HepG2 (cell line): ENCODE results near the gene PHKG1. TPM values are rescaled to one million over a fixed set of nuclear protein-coding genes. Genes with fewer than 3 reads are reported as not detected.
A peak's percentile ranks its signal among the peaks of the same experiment; 100 is the strongest.

ENCODE experiments used
- DR1 ChIP-seq: sonication (generic); formaldehyde crosslinking; IDR thresholded peaks from 2 replicates; pipeline ENCODE4 v1.8.0; 2021; ENCODE audit warnings: mild to moderate bottlenecking, missing genetic modification reagents, inconsistent platforms
- HIVEP1 ChIP-seq: sonication (generic); formaldehyde crosslinking; IDR thresholded peaks from 2 replicates; pipeline ENCODE4 v1.4.0; 2020; ENCODE audit warnings: mild to moderate bottlenecking, missing genetic modification reagents
- HMG20B ChIP-seq: conservative IDR thresholded peaks from 2 replicates; pipeline ENCODE4 v1.6.1; 2016; ENCODE audit warnings: missing genetic modification reagents, missing compliant biosample characterization
- PCBP2 ChIP-seq: fragments of 200-400 bp; formaldehyde crosslinking; optimal IDR thresholded peaks from 2 replicates; pipeline ENCODE3; 2018; ENCODE audit warnings: low read length, low read depth; ENCODE audit not compliant: poor library complexity, severe bottlenecking
- SMYD3 ChIP-seq: sonication (generic); formaldehyde crosslinking; IDR thresholded peaks from 2 replicates; pipeline ENCODE4 v1.8.1; 2023; ENCODE audit warnings: mild to moderate bottlenecking, missing genetic modification reagents
- ZBTB7A ChIP-seq: sonication (generic); formaldehyde crosslinking; IDR thresholded peaks from 2 replicates; pipeline ENCODE4 v1.8.0; 2022; ENCODE audit warnings: mild to moderate bottlenecking, missing genetic modification reagents
- ZFAT ChIP-seq: sonication (generic); formaldehyde crosslinking; conservative IDR thresholded peaks from 2 replicates; pipeline ENCODE4 v1.8.1; 2023; ENCODE audit warnings: missing genetic modification reagents, inconsistent platforms
- ZNF205 ChIP-seq: IDR thresholded peaks from 2 replicates; pipeline ENCODE4 v1.6.1; 2018; ENCODE audit warnings: missing biosample characterization, missing genetic modification reagents
- ZNF232 ChIP-seq: sonication (generic); formaldehyde crosslinking; IDR thresholded peaks from 2 replicates; pipeline ENCODE4 v1.4.0; 2020; ENCODE audit warnings: missing genetic modification reagents, borderline replicate concordance
- ZNF260 ChIP-seq: sonication (generic); formaldehyde crosslinking; IDR thresholded peaks from 2 replicates; pipeline ENCODE4 v1.4.0; 2020; ENCODE audit warnings: missing genetic modification reagents, low read depth, mild to moderate bottlenecking, borderline replicate concordance
- ZNF569 ChIP-seq: sonication (generic); formaldehyde crosslinking; IDR thresholded peaks from 2 replicates; pipeline ENCODE4 v1.5.0; 2020; ENCODE audit warnings: mild to moderate bottlenecking, missing genetic modification reagents, moderate library complexity, borderline replicate concordance
- polyA plus RNA-seq, 8 experiments: library from polyadenylated mRNA; depleted of rRNA in 3 of 8; stranded (reverse) in 7 of 8; unstranded in 1 of 8; fragments of >200 nt; fragmentation: Illumina TruSeq in 4 of 8; extraction: Trizol in 4 of 8; gene quantifications; 2 replicates each; pipeline versions ENCODE4 v1.2.1 to v1.2.3, GENCODE V29; 2011 to 2016; ENCODE audit warnings: low read depth in 4 of 8, missing spikeins in 1 of 8, mixed read lengths in 1 of 8; ENCODE audit not compliant: insufficient read depth in 1 of 8
- total RNA-seq, 5 experiments: library from RNA; depleted of rRNA; stranded (reverse); fragments of >200 nt; fragmentation: Illumina TruSeq; extraction: Trizol; gene quantifications; 2 replicates each; pipeline ENCODE4 v1.2.3, GENCODE V29; 2016; ENCODE audit warnings: low read depth in 1 of 5
- TF ChIP-seq, protein P1 (sequence below): sonication (generic); formaldehyde crosslinking; IDR thresholded peaks from 2 replicates; pipeline ENCODE4 v1.5.0; 2020; ENCODE audit warnings: mild to moderate bottlenecking, missing genetic modification reagents, borderline replicate concordance
- TF ChIP-seq, protein P2 (sequence below): sonication (generic); formaldehyde crosslinking; IDR thresholded peaks from 2 replicates; pipeline ENCODE4 v1.4.0; 2020; ENCODE audit warnings: missing genetic modification reagents
- TF ChIP-seq, protein P3 (sequence below): IDR thresholded peaks from 2 replicates; pipeline ENCODE4 v1.6.1; 2018; ENCODE audit warnings: missing genetic modification reagents, mild to moderate bottlenecking, missing compliant biosample characterization
- TF ChIP-seq, protein P4 (sequence below): sonication (generic); formaldehyde crosslinking; IDR thresholded peaks from 2 replicates; pipeline ENCODE4 v1.5.0; 2020; ENCODE audit warnings: mild to moderate bottlenecking, missing genetic modification reagents
- TF ChIP-seq, protein P5 (sequence below): sonication (generic); formaldehyde crosslinking; IDR thresholded peaks from 2 replicates; pipeline ENCODE4 v1.5.0; 2020; ENCODE audit warnings: missing genetic modification reagents

PHKG1 gene
- total and polyA plus RNA-seq, 2 of the 13 experiments (the other 11 are each of a cell fraction or from before 2014, with no cell fraction given): 0.44 to 0.71 TPM

DNA sequence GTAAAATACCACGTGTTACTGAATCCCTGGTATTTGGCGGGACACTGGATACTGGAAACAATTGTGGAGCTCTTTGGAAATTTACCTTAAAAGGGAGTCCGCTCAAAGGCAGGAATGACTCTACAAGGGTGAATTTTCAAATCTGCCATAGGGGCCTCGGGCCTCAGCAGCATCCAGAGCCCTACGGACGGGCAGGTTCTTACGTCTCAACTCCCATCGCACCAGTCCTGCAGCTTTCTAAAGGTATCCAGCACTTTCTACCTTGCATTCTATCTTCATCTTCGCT is 41.8 kb downstream of the PHKG1 start (continued):
- TF ChIP-seq, protein P1, sequence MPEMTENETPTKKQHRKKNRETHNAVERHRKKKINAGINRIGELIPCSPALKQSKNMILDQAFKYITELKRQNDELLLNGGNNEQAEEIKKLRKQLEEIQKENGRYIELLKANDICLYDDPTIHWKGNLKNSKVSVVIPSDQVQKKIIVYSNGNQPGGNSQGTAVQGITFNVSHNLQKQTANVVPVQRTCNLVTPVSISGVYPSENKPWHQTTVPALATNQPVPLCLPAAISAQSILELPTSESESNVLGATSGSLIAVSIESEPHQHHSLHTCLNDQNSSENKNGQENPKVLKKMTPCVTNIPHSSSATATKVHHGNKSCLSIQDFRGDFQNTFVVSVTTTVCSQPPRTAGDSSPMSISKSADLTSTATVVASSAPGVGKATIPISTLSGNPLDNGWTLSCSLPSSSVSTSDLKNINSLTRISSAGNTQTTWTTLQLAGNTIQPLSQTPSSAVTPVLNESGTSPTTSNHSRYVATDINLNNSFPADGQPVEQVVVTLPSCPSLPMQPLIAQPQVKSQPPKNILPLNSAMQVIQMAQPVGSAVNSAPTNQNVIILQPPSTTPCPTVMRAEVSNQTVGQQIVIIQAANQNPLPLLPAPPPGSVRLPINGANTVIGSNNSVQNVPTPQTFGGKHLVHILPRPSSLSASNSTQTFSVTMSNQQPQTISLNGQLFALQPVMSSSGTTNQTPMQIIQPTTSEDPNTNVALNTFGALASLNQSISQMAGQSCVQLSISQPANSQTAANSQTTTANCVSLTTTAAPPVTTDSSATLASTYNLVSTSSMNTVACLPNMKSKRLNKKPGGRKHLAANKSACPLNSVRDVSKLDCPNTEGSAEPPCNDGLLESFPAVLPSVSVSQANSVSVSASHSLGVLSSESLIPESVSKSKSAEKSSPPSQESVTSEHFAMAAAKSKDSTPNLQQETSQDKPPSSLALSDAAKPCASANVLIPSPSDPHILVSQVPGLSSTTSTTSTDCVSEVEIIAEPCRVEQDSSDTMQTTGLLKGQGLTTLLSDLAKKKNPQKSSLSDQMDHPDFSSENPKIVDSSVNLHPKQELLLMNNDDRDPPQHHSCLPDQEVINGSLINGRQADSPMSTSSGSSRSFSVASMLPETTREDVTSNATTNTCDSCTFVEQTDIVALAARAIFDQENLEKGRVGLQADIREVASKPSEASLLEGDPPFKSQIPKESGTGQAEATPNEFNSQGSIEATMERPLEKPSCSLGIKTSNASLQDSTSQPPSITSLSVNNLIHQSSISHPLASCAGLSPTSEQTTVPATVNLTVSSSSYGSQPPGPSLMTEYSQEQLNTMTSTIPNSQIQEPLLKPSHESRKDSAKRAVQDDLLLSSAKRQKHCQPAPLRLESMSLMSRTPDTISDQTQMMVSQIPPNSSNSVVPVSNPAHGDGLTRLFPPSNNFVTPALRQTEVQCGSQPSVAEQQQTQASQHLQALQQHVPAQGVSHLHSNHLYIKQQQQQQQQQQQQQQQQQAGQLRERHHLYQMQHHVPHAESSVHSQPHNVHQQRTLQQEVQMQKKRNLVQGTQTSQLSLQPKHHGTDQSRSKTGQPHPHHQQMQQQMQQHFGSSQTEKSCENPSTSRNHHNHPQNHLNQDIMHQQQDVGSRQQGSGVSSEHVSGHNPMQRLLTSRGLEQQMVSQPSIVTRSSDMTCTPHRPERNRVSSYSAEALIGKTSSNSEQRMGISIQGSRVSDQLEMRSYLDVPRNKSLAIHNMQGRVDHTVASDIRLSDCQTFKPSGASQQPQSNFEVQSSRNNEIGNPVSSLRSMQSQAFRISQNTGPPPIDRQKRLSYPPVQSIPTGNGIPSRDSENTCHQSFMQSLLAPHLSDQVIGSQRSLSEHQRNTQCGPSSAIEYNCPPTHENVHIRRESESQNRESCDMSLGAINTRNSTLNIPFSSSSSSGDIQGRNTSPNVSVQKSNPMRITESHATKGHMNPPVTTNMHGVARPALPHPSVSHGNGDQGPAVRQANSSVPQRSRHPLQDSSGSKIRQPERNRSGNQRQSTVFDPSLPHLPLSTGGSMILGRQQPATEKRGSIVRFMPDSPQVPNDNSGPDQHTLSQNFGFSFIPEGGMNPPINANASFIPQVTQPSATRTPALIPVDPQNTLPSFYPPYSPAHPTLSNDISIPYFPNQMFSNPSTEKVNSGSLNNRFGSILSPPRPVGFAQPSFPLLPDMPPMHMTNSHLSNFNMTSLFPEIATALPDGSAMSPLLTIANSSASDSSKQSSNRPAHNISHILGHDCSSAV (CRISPR knock-in tag): no peak
- TF ChIP-seq ZNF260 (CRISPR knock-in tag) (no peak), HIVEP1 (CRISPR knock-in tag) (no peak), ZNF232 (CRISPR knock-in tag) (peak; percentile 36; the same call in 1 of the 2 replicates), PCBP2 (no peak), ZBTB7A (no peak), ZNF569 (CRISPR knock-in tag) (no peak), DR1 (CRISPR knock-in tag) (no peak), HMG20B (CRISPR knock-in tag) (no peak), ZNF205 (CRISPR knock-in tag) (no peak), SMYD3 (CRISPR knock-in tag) (no peak), ZFAT (CRISPR knock-in tag) (no peak)
- TF ChIP-seq, protein P2, sequence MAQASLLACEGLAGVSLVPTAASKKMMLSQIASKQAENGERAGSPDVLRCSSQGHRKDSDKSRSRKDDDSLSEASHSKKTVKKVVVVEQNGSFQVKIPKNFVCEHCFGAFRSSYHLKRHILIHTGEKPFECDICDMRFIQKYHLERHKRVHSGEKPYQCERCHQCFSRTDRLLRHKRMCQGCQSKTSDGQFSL (CRISPR knock-in tag): 0 out of 2 replicates have a peak, but pooled peaks have one; percentile 33
- TF ChIP-seq, protein P3, sequence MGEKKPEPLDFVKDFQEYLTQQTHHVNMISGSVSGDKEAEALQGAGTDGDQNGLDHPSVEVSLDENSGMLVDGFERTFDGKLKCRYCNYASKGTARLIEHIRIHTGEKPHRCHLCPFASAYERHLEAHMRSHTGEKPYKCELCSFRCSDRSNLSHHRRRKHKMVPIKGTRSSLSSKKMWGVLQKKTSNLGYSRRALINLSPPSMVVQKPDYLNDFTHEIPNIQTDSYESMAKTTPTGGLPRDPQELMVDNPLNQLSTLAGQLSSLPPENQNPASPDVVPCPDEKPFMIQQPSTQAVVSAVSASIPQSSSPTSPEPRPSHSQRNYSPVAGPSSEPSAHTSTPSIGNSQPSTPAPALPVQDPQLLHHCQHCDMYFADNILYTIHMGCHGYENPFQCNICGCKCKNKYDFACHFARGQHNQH: no peak
- TF ChIP-seq, protein P4, sequence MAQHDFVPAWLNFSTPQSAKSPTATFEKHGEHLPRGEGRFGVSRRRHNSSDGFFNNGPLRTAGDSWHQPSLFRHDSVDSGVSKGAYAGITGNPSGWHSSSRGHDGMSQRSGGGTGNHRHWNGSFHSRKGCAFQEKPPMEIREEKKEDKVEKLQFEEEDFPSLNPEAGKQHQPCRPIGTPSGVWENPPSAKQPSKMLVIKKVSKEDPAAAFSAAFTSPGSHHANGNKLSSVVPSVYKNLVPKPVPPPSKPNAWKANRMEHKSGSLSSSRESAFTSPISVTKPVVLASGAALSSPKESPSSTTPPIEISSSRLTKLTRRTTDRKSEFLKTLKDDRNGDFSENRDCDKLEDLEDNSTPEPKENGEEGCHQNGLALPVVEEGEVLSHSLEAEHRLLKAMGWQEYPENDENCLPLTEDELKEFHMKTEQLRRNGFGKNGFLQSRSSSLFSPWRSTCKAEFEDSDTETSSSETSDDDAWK (CRISPR knock-in tag): no peak
- TF ChIP-seq, protein P5, sequence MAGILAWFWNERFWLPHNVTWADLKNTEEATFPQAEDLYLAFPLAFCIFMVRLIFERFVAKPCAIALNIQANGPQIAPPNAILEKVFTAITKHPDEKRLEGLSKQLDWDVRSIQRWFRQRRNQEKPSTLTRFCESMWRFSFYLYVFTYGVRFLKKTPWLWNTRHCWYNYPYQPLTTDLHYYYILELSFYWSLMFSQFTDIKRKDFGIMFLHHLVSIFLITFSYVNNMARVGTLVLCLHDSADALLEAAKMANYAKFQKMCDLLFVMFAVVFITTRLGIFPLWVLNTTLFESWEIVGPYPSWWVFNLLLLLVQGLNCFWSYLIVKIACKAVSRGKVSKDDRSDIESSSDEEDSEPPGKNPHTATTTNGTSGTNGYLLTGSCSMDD (CRISPR knock-in tag): no peak
